HG03175 (cell line): Measurements from ENCODE around the gene GNAI2.
"Not testable (repeated sequence)": the region's sequence is repeated elsewhere in the genome, so short reads cannot be mapped to it uniquely, and the experiment has no call there.

Experiments
- ATAC-seq: cut with Tn5 transposase; IDR thresholded peaks from one replicate; pipeline ENCODE4 v1.9.1; 2021; ENCODE audit warnings: mild to moderate bottlenecking, moderate library complexity; ENCODE audit not compliant: unreplicated experiment

GNAI2 gene

DNA sequence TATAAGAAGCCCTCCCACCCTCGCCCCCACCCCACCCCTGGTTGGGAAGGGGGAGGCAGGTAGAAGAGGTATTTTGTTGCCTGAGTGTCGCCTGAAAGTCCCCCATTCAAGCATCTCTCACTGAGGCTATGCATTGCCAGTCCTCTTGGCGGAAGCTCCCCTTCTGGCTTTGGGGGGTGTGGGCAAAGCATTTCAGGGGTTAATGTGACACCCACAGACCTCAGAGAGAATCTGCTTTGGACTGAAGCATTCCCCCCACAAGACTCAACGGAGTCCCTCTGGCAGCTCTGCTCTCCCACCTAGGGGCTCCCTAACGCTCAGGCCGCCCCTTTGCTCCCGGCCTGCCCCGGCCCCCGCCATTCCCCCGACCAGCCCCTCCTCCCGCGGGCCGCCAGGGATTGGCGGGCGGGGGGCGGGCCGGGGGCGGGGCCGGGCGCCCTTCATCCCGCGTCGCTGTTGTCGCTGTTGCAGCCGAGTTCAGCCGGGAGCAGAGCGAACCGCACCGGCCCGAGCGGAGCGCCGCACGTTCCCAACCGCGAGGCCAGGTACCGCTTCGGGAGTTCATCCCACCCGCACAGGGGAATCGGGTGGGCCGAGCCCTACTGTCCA, 31.1 kb upstream of the GNAI2 start, which contains the start of gene SLC38A3:
SLC38A3 (plus strand) TSS at position 468 of the 609 bp plus-strand sequence. CDS start 8,929 bp downstream, outside the sequence.
- ATAC-seq, result no peak

DNA sequence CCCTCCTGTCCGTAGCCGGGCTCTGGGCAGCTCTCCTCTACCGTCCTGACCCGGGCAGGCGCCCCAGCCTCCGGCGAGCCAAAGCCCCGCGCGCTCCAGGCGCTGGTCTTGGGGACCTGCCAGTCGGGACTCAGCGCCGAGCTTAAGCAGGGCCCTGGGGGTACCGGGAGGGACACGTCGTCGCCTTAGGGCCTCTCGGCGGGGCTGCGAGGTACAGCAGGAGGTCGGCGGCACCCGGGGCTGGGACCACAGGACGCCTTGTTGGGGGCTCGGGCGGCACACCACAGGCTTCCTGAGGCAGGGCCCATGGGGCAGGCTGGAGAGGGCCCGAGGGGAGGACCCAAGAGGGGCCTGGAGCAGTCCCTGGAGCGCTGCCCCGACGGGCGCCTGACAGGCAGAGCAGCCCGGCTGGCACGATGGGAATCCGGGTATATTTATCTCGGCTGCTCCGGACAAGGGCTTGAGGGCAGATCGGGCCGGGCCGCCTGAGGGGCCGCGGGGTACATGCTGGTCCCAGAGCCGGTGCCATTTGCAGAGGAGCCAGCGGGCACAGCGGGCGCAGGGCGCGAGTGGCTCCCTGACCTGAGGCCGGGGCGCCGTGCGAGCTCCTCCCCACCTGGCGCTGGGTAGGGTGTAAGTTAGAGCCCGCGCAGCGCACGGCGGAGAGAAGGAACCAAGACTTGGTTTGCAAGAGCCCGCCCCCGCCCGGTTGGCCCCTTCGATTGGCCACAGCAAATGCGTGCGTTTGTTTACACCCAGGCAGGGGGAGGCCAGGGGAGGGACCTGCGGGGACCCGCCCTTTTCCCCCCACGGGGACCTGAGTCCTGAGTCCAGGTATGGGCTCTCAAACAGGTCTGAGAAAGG, 30.4 kb upstream of the GNAI2 start:
- no peak for ATAC-seq

DNA sequence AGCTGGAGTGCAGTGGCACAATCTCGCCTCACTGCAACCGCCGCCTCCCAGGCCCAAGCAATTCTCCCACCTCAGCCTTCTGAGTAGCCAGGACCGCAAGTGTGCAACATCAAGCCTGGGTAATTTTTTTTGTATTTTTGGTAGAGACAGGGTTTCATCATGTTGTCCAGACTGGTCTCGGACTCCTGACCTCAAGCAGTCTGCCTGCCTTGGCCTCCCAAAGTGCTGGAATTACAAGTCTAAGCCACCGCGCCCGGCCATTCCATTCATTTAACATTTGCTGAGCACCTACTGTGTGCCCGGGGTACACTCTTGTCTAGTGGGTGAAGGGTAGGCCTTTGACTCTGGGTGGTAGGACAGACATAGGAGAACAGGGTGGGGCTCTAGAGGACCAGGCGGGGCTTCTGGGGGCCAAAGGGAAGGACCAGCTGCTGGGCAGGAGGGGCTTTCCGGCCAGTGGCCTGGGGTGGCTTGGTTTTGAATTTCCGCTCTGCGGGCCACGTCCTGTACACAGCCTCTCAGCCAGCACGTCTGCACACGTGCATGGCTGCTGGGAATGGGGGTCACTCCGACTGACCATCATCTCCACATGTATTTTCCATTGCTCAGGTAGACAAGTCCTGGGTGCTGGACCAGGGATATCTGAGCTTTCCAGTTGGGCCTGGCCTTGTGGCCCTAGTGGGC, 28.5 kb upstream of the GNAI2 start:
- no peak for ATAC-seq

DNA sequence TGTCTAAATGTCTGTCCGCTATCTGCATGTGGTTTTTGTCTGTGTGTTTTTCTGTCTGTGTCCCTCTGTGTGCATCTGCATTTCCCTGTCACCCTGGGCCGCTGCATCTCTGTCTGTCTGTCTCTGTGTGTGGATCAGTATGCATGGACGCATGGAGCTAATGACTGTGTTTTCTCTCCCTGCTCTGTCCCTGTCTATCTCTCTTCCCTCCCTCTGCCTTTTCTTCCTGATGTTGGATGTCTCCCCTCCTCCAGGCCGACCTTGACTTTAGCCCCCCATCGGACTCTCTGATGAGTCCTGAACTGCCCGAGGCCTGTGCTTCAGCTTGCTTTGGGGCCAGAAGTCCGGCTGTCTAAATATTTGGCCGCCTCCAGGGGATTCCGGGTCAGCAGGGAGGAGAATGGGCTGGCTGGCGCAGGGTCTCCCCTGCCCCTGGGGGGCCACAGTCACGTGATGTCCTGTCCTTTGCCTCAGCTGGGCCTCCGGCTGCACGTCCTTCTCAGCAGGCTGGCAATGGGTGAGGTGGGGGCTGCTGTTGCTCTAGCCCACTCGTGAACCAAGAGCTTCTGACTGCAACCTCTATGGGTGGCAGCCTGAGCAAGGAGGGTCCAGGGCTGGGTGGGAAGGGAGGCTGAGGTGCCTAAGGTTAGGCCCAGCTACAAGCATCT, 27.2 kb upstream of the GNAI2 start:
- ATAC-seq, result no peak

DNA sequence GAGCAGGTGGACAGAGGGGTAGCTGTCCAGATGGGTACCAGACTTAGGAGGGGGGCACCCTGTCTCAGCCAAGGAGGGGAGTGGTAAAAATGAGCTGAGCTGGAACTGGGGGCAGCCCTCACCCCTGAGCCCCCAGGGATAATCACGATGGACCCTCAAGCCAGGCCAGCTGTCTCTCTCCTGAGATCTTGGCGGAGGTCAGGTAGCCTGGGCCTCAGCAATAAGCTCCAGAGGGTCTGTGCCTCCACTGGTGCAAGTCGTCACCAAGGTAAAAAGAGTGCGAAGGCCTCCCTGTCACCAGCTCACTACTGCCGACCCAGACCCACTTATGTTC, 25.9 kb upstream of the GNAI2 start:
- no peak for ATAC-seq

DNA sequence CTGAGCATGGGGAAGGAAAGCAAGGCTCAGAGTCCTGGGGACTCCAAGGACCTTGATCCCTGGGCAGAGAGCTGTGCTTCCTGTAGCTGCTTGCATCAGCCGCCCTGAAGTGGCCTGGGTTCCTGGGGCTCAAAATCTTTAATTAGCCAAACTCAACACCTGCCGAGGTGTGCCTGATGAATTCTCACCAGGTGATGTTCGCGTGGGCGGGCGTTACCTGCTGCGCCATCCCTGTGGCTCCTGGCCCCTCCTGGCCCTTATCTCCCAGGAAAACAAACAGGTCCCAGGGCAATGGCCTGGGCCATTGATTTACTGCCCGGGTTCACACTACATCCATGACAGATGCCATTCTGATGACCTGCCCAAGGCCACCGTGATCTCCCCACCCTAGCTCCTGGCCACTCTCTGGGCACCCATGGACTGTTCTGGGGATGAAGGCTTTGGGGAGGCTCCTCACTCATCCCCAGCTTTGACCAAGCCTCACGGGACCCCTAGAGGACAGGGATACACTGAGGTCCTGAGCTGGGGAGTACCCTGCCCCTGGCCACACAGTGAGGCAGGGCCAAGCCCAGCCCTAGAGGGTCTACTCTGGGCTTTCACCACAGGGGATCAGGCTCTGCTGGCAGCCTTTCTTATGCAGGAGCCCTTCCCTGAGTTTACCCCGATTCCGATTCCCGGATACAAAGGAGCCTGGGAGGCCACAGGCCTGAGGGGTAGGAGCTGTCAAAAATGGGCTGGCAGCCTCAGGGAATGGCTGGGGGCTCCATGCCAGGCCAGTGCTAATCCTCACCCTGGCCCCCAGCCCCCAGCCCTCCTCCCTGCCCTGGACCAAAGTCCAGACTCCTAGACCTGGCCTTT, 25.3 kb upstream of the GNAI2 start:
- no peak for ATAC-seq

DNA sequence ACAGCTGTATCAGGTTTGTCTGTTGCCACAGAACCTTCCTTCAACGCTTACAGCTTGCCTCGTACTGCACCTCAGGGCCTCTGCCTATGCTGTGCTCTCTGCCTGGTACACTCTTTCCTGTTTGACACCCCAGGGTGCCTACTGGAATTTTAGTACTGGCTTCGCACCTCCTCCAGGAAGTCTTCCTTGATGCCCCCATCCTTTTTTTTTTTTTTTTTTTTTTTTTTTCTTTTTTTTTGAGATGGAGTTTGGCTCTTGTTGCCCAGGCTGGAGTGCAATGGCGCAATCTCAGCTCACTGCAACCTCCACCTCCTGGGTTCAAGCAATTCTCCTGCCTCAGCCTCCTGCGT, 24.7 kb upstream of the GNAI2 start:
- ATAC-seq, result not testable (repeated sequence)

DNA sequence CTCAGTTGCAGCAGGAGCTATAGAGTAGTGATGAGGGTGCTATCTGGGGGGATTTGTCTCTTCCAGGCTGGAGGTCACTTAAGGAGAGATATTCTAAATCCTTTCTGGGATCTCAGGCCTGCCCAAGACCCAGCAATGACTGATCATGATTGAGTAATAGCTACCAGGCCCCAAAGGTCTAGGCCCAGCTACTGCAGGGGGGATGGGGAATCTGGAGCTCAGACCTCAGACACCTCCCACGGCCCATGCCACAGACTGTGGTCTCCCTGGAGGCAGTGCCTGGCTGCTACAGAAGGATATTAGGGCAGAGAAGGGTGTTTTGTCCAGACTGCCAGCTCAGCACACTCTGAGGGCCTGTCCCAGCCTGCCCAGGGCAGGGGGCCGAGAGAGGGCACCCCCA, 24.1 kb upstream of the GNAI2 start:
- ATAC-seq, result no peak

DNA sequence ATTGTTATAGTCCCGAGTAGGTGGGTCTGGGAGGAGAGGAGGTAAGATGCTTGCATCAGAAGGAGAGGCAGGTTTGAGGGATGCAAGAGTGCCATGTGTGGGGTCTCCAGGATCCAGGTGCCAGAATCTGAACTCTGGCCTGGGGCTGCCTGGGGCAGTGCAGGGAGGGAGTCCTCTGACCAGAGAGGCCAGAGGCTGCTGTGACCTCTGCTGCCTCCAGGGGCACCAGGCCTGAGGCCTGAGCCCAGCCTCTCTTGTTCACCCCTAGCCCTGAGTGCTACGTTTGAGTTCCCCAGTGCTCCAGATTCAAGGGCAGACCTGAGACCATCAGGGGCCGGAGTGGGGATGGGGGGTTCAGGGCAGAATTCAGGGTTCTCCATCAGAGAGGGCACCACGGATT, 23.5 kb upstream of the GNAI2 start:
- no peak for ATAC-seq

DNA sequence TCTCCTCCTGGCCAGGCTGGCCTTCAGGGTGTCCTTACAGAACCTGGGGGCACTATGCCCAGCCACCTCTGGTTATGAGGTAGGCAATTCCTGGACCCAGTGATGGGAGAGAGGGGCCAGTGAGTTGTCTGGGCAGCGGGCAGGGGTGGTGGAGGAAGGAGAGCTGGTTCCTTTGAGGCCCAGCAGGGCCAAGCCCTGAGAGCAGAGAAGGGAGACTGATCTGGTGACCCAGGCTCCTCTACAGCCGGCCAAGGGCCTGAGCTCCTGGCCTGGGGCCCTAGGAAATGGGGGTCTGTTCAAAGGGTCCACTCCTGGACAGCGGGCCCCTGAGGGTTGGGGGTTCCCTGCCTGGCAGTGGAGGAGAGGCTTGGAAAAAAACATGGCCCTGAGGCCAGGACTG, 23.0 kb upstream of the GNAI2 start:
- no peak for ATAC-seq

DNA sequence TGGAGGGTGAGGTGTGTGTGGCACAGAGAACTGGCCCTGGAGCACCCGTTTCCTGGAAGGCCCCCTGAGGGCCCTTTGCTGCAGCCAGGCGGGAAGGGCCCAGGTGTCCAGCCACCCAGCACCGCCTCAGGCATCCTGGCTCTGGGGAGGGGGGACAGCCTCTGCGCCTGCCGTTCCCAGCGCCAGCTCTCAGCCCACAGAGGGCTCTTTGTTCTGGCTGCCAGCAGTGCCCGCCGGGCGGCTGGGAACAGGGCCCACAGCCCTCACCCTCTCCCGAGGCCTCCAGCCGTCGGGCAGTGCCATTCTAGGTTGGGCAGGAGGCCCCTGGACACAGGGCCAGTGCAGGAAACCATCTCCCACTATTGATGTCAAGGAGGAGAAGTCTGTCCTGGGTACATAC, 22.6 kb upstream of the GNAI2 start:
- ATAC-seq, result no peak

DNA sequence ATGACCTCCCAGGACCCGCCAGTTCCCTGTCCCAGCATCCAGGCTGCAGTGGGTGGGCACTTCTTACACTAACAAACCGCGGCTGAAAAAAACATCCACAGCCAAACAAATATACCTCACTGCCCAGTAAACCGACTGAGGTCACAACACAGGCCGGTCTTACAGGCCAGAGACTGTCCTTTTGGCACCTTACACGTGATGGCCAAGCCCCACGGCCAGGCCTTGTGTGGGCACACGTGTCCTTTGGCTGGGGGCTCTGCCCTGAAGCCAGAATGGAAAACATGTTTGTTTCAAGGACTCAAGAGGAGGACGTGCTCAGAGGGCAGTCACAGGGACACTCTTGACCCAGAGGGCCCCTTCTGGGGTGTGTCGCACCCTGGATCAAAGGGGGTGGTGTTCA, 21.2 kb upstream of the GNAI2 start:
- ATAC-seq, result no peak

DNA sequence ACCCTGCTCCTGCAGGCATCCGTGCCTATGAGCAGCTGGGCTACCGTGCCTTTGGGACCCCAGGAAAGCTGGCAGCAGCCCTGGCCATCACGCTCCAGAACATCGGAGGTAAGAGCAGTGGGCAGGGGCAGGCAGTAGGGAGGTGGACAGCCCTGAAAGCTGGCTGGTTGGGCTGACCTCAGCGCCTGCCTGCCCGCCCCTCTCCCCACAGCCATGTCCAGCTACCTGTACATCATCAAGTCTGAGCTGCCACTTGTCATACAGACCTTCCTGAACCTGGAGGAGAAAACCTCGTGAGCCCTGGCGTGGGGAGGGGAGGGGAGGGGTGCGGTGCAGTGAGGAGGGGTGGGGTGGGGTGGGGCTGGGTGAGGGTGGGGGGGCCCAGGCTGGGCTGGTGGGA, 20.5 kb upstream of the GNAI2 start:
- no peak for ATAC-seq

DNA sequence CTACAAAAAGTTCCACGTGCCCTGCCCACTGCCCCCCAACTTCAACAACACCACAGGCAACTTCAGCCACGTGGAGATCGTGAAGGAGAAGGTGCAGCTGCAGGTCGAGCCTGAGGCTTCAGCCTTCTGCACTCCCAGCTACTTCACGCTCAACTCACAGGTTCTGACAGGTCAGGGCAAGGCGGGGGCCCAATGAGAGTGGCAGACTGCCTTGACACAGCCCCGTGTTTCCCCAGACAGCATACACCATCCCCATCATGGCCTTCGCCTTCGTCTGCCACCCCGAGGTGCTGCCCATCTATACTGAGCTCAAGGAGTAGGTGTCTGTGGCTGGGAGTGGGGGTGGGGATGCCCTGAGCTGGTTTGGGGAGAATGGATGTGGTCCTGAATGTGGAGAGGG, 18.3 kb upstream of the GNAI2 start:
- ATAC-seq, result no peak

DNA sequence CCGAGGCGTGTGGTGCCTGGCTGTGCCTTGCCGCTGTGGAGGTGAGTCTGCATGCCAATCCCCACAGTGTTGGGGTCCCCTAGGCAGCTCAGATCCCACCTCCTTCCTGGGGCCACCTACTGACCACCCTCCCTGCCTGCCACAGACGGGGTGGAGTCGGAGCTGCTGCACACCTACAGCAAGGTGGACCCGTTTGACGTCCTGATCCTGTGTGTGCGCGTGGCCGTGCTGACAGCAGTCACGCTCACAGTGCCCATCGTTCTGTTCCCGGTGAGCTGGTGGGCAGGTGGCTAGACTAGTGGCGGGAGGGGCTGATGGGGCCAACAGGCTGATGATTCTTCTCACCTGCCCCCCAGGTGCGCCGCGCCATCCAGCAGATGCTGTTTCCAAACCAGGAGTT, 17.6 kb upstream of the GNAI2 start:
- no peak for ATAC-seq

DNA sequence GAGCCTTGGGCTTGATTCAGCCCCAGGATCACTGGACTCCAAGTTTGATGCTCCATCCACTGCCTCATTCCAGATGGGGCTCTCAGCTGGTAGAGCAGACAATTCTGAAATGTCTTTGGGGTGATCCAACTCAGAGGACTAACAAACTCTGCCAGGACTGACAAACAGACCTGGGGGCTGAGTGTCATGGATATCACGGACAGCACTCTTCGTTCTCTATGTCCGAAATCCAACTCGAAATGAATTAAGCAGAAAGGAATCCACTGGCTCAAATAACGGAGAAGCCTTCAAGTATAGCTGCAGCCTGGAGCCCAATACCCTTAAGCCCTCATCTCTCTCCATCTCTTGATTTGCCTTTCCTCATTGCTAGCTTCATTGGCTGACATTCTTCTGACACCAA, 16.7 kb upstream of the GNAI2 start:
- no peak for ATAC-seq

DNA sequence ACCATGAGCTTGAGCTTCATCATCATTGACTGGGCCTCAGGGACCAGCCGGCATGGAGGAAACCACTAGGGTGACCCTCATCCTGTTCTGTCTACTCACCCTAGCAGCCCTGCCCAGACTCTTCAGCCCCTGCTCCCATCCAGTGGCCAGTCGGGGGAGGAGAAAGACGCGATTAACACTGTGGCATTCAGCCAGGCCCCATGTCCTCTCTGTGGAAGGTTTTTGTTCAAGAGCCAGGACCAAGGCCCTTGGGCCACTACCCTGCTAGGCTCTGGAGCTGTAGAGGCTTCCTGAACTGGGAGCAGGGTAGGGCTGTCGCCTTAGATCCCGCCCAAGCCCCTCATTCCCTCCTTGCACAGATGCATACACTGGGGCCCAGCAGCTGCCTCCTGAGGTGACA, 15.9 kb upstream of the GNAI2 start:
- ATAC-seq, result no peak

DNA sequence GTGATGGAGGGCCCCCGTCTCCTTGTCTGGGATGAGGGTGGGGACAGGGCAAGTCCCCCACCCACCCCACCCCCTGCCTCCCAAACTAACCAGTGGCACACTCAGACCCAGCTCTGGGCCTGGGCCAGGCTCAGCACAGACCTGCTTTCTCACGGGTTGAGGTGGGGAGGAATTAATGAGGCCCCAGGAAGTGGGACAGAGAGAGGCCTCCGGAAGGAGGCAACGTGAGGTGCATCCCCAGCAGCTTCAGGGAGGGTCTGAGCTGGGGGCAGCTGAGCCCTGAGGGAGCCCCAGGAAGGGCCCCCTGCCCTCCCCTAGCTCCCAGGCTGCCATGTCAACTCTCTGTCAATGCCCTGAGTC, 15.0 kb upstream of the GNAI2 start:
- no peak for ATAC-seq

DNA sequence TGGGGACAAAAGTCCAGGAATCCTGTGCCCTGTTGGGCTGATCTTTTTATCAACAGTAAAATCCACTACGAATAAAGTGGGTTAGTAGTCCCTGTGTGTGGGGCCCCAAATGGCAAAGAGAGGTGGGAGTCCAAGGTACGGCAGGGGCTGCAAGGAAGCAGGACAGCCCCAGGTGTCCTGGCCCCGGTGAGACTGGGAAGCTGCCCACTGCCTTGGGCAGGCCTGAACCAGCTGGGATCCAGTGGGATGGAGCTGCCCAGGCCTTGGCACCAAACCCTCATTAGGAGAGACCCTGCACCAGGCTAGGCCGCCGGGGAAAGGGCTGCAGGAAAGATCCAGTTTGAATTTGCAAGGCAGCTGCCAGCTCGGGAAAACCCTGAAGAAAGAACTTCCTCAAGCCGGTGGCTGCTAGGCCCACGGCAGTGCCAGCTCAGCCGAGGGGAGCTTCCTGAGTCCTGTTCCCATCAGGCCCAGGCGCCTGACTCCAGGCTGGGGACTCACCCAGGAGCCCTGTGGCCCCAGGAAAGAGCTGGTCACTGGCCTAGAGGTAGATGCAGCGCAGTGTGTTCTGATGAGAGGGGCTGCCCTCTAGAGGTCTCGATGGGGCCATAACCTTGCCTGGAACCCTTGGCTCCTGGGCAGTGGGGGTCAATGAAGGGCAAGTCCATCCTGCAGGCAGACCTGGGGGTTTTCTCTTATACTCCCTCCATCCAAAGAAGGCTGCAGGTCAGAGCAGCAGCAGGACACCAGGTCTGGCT, 14.4 kb upstream of the GNAI2 start:
- ATAC-seq, result no peak

DNA sequence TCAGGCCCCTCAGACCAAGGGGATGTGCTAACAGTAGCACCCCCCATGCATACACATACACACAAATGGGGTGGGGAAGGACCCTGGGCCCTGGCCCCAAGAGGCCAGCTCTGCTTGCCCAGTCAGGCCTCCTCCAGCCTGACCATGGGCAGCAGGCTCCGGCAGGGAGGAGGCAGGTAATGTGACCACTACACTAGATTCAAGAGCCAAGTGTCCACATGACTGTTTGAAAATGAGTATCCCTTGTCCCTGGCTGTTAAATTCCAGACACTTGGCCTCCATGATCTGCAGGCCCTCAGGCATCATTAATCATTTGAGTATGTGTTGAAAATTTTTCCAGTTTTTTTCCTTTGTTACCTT, 13.9 kb upstream of the GNAI2 start:
- ATAC-seq, result no peak
